D721Med (cell line): ENCODE results near the gene MDFIC2.
"Not testable (repeated sequence)": the region's sequence is repeated elsewhere in the genome, so short reads cannot be mapped to it uniquely, and the experiment has no call there.

Experiments
- DNase-seq: peaks from one replicate; pipeline ENCODE4 v3.0.0; 2011; ENCODE audit warnings: low spot score; ENCODE audit not compliant: insufficient read length
- FAIRE-seq: peaks from 2 replicates; lab custom pipeline; 2011; peaks lifted over from hg19 to GRCh38; lab: Jason Lieb, UNC
- CTCF ChIP-seq: IDR thresholded peaks from 2 replicates; pipeline ENCODE4 v1.5.1; 2012; ENCODE audit warnings: mild to moderate bottlenecking, control low read depth; ENCODE audit not compliant: insufficient read depth; ENCODE audit errors: missing control alignments

The MDFIC2 gene

DNA sequence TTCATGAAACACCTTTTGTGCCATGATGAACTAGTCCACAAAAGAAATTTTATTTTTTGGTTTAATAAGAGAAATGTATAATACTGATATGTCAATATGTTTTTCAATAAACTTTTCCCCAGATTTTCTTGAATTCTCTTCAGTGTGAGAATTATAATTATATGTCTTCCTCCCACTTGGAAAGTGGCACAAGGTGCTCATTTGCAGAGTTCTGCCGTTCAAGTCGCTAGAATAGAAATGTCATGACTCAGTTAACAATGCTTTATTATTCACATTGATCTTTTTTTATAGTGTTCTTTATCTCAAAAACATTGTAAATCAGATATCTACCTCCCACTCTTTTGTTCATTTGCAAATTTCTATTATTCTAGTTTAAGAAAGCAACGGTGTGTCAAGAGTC lies 87.3 kb downstream of the MDFIC2 start:
- TF ChIP-seq CTCF: no peak
- FAIRE-seq (no peak), DNase-seq (no peak)

GRCh38 chr3:70224337-70224736 lies 88.1 kb downstream of the MDFIC2 start:
- DNase-seq: no peak
- no peak for TF ChIP-seq CTCF
- no peak for FAIRE-seq

DNA sequence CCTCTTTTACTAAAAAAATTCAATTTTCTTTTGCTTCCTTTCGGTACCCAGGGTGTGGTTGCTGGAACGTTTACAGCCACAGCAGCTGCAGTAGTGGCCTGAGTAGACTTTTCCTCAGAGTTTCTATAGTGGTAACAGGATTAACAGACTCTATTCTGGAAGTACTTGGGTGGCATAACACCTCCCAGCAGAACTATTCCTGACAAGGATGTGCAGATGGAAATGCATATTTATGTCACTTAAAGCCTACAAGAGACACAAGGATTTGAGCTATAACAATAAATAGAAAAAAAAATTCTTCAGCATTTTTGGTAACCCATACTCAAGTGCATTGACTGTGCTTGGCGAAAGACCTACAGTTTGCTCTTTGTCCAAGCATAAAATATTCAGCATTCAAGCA lies 94.0 kb downstream of the MDFIC2 start:
- DNase-seq (no peak), FAIRE-seq (no peak)
- no peak for TF ChIP-seq CTCF

DNA sequence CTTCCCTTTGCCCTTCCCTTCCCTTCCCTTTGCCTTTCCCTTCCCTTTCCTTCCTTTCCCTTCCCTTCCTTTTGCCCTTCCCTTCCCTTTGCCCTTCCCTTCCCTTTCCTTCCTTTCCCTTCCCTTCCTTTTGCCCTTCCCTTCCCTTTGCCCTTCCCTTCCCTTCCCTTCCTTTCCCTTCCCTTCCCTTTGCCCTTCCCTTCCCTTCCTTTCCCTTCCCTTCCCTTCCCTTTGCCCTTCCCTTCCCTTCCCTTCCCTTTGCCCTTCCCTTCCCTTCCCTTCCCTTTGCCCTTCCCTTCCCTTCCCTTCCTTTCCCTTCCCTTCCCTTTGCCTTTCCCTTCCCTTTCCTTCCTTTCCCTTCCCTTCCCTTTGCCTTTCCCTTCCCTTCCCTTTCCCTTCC lies 101.2 kb downstream of the MDFIC2 start:
- not testable (repeated sequence) for FAIRE-seq

GRCh38 chr3:70201975-70202374 lies 110.5 kb downstream of the MDFIC2 start:
- no peak for DNase-seq
- FAIRE-seq: no peak
- no peak for TF ChIP-seq CTCF

More for the DNA sequence above, 101.2 kb downstream of the MDFIC2 start:
- DNase-seq: not testable (repeated sequence)

DNA sequence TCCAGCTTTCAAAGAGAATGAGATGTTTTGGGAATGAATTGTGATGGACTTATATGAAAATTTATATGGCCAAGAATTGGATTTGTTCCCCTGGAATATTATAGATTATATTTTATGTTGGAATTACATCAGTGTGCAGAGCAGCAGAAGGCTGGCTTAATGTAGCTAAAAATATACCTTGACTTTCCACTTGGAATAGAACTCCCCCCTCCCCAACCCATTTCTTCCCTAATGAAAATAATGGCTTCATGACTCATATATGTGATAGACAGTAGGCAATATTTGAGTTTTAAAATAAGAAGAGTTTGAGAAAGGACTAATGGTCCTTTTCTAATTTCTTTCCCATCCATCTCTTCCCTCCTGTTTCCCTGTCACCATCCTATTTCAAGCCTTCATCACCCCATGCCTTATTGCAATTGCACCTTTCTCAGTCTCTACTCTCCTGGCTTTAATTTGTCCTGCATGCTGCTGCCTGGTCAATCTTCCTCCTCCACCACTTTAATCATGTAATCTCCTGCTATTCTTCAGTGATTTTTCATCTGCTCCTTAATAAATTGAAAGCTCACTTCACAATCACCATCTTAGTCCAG lies 122.5 kb downstream of the MDFIC2 start:
- FAIRE-seq (no peak), DNase-seq (no peak)

DNA sequence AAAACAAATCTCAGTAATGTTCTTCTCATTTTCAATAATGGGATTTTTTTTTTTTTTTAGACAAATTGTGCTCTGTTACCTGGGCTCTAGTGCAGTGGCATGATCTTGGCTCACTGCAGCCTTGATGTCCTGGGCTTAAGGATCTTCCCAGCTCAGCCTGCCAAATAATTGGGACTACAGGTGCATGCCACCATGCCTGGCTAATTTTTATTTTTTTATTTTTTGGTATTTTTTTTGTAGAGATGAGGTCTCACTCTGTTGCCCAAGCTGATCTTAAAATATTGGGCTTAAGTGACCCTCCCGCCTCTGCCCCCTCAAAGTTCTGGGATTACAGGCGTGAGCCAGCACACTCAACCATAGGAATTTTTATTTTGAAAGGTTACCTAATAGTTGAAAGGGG lies 126.2 kb downstream of the MDFIC2 start:
- no peak for TF ChIP-seq CTCF
- DNase-seq: no peak
- FAIRE-seq: no peak

More for the DNA sequence above, 122.5 kb downstream of the MDFIC2 start:
- TF ChIP-seq CTCF: no peak

- FAIRE-seq (no peak), DNase-seq (no peak)
- TF ChIP-seq CTCF: no peak
These were observed 126.8 kb downstream of the MDFIC2 start for GRCh38 chr3:70185661-70186060.
